COLO829 (cell line): ENCODE results near the gene IL19.

Experiments
- DNase-seq: peaks from one replicate; pipeline ENCODE4 v3.0.0; 2012; ENCODE audit warnings: low spot score

Gene IL19

DNA sequence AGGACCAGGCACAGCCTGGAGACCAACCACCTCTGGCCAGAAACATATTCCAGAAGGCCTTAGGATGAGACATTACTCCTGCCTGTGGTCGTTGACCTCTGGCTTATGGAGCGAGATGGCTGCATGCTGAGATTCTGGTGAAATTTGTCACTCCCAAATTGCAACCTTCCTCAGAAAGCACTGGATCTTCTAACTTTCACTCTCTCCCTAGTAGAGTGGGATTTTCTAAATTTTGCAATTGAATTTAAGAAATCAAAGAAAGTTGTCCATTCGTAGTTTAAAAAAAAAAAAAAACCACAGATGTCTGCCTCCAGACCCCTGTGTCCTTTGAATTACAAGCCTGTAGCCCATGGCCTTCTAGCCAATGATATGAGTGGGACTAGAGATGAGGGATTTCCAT, 30.3 kb downstream of the IL19 start:
- DNase-seq = no peak

DNA sequence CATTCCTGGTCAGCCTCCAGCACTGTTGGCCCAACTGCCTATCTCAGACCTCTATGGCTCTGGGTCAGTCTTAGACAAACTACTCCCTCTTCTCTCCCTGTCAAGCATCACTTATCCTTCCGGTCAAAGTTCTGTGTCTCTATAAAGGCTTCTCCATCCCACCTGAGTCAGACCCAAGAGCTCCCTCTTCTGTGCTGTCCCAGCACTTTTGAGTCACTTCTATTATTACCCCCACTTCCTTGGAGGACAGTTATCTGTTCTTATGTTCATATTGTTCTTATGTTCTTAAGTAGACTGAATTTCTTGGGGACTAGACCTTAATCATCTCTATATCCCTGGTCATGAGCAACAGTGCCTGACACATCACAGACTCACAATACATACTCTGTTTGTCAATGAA, 30.9 kb downstream of the IL19 start:
- DNase-seq = no peak

GRCh38 chr1:206802401-206802800, 31.8 kb downstream of the IL19 start:
- DNase-seq = no peak

DNA sequence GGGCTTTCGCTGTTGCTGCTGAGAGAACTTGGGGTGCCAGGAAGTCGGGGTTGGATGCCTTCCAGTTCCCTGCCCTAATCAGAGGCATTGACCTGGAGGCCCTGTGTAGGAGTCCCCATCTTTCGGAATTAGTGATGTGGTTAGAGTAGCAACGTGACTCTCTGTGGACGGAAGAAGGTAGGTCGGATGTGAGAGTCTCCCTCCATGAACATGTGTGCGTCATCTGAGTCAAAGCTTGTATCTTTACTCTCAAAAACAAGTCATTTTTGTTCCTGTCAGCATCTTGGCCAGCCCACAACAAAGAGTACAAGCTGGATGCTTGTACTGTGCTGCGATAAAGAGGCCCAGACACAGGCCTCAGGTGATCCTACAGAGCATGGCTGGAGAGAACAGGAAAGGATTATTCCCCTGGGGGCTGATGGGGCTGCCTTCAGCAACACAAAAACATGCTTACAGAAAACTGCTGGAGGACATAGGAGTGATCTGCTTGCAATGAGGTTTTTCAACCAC, 32.7 kb downstream of the IL19 start:
- DNase-seq = no peak

DNA sequence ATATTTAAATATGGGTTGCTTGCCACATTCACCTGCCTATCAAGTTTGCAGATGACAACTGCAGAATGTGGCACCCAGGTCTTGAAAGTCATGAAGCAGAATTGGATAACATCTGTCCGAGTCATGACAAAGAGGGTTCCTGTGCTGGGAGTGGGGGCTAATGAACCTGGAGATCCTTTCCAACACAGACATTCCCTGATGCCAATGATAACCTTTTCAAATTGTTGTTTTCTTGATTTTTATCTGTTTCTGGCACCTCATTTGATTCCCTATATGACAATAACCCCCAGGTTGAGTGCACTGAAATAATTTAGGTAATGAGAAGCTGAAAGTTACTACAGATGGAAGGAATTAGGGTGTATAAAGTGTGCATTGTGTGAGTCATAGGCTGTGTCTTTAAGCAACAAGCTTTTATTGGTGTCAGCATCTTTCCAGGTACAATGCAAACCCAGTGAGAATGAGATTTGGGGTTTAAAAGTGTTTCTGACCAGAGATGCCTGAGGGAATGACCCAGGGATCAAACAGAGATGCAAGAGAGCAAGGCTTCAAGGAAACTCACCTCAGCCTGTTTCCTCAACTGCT, 33.7 kb downstream of the IL19 start:
- no peak for DNase-seq

DNA sequence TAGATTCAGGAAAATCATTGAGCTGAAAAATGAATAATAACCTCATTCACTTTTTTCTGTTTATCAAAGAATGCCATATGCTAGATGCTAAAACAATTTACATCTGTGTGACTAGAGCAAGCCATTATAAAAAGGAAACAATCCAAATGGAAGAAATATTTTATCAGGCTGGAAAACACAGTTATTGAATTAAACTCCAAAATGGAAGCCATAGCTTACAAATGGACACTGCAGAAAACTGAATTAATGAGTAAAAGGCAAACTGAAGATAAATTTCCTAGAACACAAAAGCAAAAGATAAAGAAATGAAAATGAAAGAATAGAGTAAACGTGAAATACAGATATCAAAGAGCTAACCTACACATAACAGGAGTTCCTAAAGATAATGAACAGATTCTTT, 34.8 kb downstream of the IL19 start:
- no peak for DNase-seq

- peak; percentile 53 for DNase-seq
Measured at GRCh38 chr1:206808615-206809014, 38.0 kb downstream of the IL19 start.

GRCh38 chr1:206809504-206810084, 39.0 kb downstream of the IL19 start:
- peak; percentile 72 for DNase-seq

GRCh38 chr1:206812471-206812870, 41.9 kb downstream of the IL19 start:
- no peak for DNase-seq

GRCh38 chr1:206814716-206815341, 44.3 kb downstream of the IL19 start:
- no peak for DNase-seq

DNA sequence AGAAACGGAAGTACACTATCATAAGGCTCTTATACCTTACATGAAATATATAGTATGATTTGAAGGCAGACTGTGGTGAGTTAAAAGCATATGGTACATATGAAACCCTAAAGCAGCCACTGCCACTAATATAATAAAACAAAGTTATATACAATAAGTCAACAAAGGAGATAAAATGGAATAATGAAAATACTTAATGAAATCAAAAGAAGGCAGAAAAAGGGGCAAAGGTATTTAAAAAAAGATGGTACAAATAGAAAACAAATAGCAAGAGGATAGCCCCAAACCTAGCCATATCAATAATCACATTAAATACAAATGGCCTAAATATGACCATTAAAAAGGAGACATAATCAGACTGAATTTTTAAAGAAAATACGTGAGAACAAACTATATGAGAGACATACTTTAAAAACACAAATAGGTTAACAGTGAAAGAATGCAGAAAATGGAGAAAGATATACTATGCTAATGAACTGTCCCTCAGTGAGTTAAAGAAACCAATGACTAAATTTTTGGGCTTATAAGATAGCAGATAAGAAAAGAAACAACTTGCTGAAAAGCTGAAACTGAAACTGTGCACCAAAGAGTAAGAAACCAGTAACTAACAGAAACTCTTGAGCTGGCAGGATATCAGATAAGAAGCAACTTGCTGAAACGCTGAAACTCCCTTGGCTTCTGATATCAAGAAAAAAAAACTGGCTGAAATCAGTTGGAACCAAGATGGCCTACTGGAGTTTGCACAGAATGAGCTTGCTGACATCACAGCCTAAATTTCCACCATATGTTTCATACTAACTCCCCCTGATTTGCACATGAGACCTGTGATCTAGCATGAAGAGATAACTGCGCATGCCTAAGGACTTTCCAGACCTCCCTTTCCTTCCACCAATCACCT, 46.1 kb downstream of the IL19 start:
- no peak for DNase-seq

GRCh38 chr1:206821493-206821892, 50.9 kb downstream of the IL19 start:
- DNase-seq = no peak

DNA sequence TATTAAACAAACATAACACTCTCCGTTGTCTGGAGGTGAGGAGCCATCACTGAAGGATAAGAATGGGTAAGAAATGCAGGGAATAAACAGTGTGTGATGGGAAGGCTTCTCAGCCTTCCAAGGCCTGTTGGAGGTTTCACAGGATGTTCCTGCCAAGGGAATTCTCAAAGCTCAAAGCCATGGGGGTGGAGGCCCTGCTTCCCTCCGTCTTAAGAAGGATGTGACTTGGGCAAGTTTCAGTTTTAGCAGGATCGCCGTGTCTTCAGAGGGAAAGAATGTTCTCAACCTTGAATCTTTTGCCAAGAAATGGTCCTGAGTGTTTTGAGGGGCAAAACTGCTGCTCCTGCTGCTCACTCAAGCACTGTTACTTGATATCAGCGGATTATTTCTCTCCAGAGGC, 53.2 kb downstream of the IL19 start:
- DNase-seq = no peak

DNA sequence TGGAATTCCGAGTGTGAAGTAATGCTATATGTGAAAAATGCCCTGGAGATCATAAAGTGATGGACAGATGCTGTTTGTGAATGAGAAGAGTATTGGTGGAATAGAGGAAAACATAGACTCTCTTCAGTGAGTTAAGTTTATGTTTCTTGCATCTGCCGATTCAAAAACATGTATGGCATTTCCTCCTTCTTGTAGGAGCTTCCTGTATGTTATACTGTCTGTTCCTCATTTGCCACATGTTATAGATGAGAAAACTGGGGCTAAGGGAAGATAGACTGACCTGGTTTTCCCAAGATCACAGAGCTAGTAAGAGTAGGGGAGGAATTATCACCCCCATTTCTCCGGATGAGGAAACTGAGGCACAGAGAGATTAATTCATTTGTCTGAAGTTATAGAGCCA, 53.8 kb downstream of the IL19 start:
- DNase-seq = no peak

DNA sequence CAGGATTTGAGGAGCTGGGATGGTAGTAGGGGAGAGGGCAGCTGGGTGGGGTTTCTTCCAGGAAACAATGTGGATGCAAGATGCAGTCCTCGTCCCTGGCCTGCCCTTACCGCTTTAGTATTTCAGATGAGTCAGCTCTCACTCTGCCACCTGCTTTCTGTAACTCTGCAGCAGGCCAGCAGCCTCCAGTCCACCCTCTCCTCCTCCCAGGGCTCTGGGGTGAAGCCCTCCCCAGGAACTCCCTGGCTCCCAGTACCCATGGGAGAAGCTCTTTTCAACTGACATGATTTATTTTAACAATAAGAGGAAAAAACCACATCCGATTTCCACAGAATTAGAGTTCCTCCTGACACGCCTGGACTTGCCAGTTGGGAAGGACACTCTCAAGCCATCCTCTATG, 55.8 kb downstream of the IL19 start:
- DNase-seq = no peak

- no peak for DNase-seq
Measured at GRCh38 chr1:206828061-206828460, 57.5 kb downstream of the IL19 start.

- no peak for DNase-seq
Measured at GRCh38 chr1:206828765-206829164, 58.2 kb downstream of the IL19 start.

DNA sequence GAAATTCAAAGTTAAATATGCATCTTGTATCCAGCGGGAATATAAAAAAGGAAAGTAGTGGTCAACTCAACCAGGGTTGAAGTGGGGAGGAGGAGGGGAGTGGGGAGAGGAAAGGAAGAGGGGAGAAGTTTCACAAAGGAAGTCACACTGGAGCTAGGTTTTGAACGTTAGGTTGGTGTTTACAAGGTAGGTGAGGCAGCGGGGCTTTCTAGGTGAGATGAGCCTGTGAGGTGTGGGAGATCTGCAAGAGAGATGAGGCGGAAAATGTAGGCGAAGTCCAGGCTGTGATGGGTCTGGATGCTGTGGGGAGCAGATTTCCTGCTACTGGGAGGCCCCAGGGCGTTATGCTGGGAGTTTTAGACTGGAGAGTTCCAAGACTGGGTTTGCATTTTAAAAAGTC, 58.7 kb downstream of the IL19 start:
- DNase-seq = no peak

- DNase-seq = no peak
Measured at GRCh38 chr1:206829875-206830274, 59.3 kb downstream of the IL19 start.

- no peak for DNase-seq
Measured at GRCh38 chr1:206831650-206832049, 61.1 kb downstream of the IL19 start.

- DNase-seq = no peak
Measured at GRCh38 chr1:206832352-206832880, 61.8 kb downstream of the IL19 start.

DNA sequence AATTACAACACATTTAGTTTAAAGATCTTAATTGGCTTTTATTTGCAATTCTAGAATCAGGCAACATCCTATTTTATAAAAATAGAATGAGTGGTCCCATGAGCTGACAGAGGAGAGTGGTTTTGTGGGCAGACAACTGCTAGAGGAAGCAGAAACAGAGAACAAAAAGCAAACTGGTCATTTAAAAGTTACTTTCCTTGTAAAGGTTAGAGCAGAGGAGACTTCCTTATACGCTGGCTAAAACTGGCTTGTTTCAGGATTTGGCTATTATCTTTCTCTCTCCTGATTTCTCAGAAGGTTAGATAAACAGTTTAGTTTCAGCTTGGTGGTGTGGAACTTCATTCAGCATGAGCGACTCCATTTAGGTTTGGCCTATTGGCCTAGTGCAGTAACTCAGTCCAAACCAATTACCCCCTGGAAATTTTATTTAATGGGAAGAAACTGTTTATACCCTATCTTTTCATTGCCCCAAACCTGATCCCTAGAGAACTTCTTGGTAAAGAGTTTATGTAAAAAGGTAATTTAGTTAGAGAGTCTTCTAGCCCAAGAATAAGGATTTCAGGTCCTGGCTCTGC, 62.6 kb downstream of the IL19 start:
- DNase-seq = no peak
